Pancreas (tissue), 10 donors: Measurements from ENCODE around the gene MRPL57. TPM values are rescaled to one million over a fixed set of nuclear protein-coding genes. Genes with fewer than 3 reads are reported as not detected.
"Not testable (repeated sequence)": the region's sequence is repeated elsewhere in the genome, so short reads cannot be mapped to it uniquely, and the experiment has no call there.

Experiments used
- ATAC-seq, 4 donors: fragments of 200-7000 bp; cut with Tn5 transposase; one replicate each; pipeline versions ENCODE4 v1.8.0 to v1.9.1; 2020; ENCODE audit warnings: mild to moderate bottlenecking in 4 of 4, moderate library complexity in 4 of 4
- DNase-seq, 6 donors: peaks; one replicate each; pipeline ENCODE4 v3.0.0-alpha.2; 2020
- FAIRE-seq: peaks from 2 replicates; lab custom pipeline; 2012; peaks lifted over from hg19 to GRCh38; lab: Jason Lieb, UNC
- H3K27ac ChIP-seq, 4 donors: fragments of 200-600 bp; sonication (generic); 1 replicate in 3 of 4; 2 replicates in 1 of 4; pipeline versions ENCODE4 v1.5.0 to v1.8.0; 2020
- H3K27me3 ChIP-seq, 4 donors: fragments of 200-600 bp; one replicate each; pipeline ENCODE4 v1.8.0; 2021
- H3K36me3 ChIP-seq, 3 donors: fragments of 200-600 bp; sonication (generic) in 1 of 3; one replicate each; pipeline versions ENCODE4 v1.5.0 to v1.8.0; 2020 to 2021
- H3K4me1 ChIP-seq, 3 donors: fragments of 200-600 bp; one replicate each; pipeline ENCODE4 v1.8.0; 2021
- H3K4me3 ChIP-seq, 4 donors: fragments of 200-600 bp; sonication (generic) in 2 of 4; one replicate each; pipeline versions ENCODE4 v1.5.0 to v1.8.0; 2020 to 2021
- H3K9me3 ChIP-seq, 4 donors: fragments of 200-600 bp; one replicate each; pipeline ENCODE4 v1.8.0; 2021
- WGBS, 2 donors: extraction: QIAGEN DNeasy Blood & Tissue Kit; methylation state at CpG; one replicate each; pipeline ENCODE4 v1.1.7; 2013; 5-methylcytosine and 5-hydroxymethylcytosine counted together
- intact Hi-C, 3 donors: fragments of 100-400 bp; cut with DNase I; formaldehyde crosslinking; loops; one replicate each; pipeline versions ENCODE4 v1.11.1 to v1.14.2; 2022
- polyA plus RNA-seq, 2 donors: library from polyadenylated mRNA; stranded (reverse); fragments of 200-250 nt; gene quantifications; one replicate each; pipeline ENCODE4 v1.2.3, GENCODE V29; 2013
- total RNA-seq, 6 donors: library from RNA; stranded (reverse); fragmentation: NEBNext Ultra II Directional in 4 of 6; extraction: Animal tissue kit (Norgen Biotek cat#: 25700) in 4 of 6; gene quantifications; one replicate each; pipeline versions ENCODE4 v1.2.1 to v1.2.4, GENCODE V29; 2021 to 2023
- TF ChIP-seq, protein P1 (sequence below), 4 donors: fragments of 200-600 bp; sonication (generic) in 3 of 4; IDR thresholded peaks; one replicate each; pipeline versions ENCODE4 v1.5.0 to v1.8.0; 2021; ENCODE audit warnings: antibody characterized with exemption in 4 of 4
- donor health status: healthy with polysubstance abuse.
- donor health status: DM: no; HTN: no; CAD: no; lungs with moderate emphysema.
- donor health status: DM: no; HTN: no; CAD: no.
- donor health status: control.
- donor health status: control.
- donor health status: Bipolar disorder and iron deficiency.
- donor health status: DM: yes; HTN: yes; CAD: no.
- donor health status: DM: no; HTN: no; CAD: no.
- donor health status: DM: no; HTN: no; CAD: no.
- donor health status: DM: yes; HTN: yes; CAD: no.

The MRPL57 gene
- total and polyA plus RNA-seq, 8 donors = 5.6 to 20.1 (median 8.2) TPM

DNA sequence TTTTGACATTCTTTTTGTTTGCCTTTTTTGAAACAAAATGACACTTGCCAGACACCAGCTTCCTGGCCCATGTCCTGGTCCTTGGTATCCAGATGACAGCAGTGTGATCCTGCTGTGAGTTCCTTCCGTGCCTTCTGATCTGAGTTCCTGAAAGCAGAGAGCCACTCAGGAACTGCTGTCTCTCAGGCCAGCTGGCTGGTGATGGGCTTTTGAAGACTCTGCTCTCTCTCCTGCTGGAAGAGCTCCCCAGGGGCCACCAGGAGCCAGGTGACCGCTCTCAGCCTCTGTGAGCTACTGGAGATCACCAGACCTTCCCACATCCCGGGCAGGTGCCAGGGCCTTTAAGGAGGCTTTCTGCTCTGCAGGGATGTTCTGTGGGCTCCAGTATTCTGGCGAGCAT lies 21.9 kb downstream of the MRPL57 start:
- intact Hi-C loops, H3K4me3 ChIP-seq, H3K9me3 ChIP-seq, DNase-seq, H3K27me3 ChIP-seq, H3K4me1 ChIP-seq, H3K27ac ChIP-seq, H3K36me3 ChIP-seq, ATAC-seq, FAIRE-seq: not testable (repeated sequence)
- WGBS, 2 donors = 54 to 58% methylated on average over 4 of the region's 4 CpGs

DNA sequence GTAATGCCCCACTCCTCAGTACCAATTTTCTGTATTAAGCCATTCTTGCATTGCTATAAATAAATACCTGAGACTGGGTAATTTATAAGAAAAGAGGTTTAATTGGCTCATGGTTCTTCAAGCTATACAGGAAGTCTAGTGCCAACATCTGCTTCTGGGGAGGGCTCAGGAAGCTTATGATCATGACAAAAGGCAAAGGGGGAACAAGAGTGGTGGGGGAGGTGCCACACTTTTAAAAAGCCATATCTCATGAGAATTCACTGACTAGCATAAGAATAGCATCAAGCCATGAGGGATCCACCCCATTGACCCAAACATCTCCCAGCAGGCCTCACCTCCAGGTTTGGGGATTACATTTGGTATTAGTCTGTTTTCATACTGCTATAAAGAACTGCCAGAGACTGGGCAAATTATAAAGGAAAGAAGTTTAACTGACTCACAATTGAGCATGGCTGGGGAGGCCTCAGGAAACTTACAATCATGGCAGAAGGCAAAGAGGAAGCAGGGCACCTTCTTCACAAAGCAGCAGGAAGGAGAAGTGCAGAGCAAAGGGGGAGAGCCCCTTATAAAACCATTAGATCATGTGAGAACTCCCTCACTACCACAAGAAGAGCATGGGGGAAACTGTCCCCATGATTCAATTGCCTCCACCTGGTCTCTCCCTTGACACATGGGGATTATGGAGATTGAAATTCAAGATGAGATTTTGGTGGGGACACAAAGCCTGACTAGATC lies 25.2 kb downstream of the MRPL57 start:
- ATAC-seq, H3K36me3 ChIP-seq, H3K4me1 ChIP-seq, FAIRE-seq, intact Hi-C loops, H3K9me3 ChIP-seq, H3K4me3 ChIP-seq, H3K27me3 ChIP-seq, H3K27ac ChIP-seq, DNase-seq: not testable (repeated sequence)

DNA sequence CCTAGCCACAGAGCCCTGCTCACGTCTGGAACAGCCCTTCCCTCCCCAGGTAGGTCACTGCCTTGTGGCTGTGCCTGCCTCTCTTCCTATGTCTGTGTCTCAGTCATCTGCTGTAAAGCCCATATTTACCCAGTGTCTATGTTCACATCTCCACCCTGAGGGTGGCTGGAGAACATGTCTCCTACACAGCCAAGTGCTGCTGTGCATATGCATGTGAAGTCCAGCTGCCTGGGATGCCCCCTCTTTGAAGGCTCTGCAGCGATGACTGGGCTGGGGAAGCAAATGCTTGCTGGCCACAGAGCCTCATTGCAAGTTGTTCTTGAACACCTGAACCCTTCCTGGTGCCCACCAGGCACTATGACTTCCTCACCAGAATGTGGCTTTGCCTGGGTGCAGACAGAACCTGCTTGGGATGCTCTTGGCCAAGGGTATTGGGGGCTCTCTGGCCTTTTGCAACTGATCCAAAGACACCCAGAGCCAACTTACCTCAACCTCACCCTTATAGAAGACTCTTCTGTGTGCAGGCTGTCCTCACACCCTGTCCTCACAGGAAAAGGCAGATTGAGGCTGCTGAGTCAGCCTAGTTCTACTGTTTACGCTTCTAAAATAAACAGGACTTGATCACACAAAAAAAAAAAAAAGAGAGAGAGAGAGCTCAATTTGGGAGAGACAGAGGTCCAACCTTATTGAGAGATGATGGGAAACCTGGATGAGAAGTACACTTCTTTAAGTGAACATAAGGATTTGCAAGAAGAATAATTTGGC lies 26.5 kb downstream of the MRPL57 start:
- no peak for FAIRE-seq
- H3K4me1 ChIP-seq = no peaks in the 10 kb centered on the region
- H3K4me3 ChIP-seq = no peak overlapping the region
- 36 to 41% methylated on average over 3 of the region's 3 CpGs for WGBS, 2 donors
- TF ChIP-seq, protein P1, sequence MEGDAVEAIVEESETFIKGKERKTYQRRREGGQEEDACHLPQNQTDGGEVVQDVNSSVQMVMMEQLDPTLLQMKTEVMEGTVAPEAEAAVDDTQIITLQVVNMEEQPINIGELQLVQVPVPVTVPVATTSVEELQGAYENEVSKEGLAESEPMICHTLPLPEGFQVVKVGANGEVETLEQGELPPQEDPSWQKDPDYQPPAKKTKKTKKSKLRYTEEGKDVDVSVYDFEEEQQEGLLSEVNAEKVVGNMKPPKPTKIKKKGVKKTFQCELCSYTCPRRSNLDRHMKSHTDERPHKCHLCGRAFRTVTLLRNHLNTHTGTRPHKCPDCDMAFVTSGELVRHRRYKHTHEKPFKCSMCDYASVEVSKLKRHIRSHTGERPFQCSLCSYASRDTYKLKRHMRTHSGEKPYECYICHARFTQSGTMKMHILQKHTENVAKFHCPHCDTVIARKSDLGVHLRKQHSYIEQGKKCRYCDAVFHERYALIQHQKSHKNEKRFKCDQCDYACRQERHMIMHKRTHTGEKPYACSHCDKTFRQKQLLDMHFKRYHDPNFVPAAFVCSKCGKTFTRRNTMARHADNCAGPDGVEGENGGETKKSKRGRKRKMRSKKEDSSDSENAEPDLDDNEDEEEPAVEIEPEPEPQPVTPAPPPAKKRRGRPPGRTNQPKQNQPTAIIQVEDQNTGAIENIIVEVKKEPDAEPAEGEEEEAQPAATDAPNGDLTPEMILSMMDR (IDR thresholded peaks at IDR 0.05) = no peak
- no peaks in the 10 kb centered on the region for H3K9me3 ChIP-seq
- H3K27ac ChIP-seq = no peak overlapping the region
- no peaks in the 10 kb centered on the region for H3K27me3 ChIP-seq
- intact Hi-C loops = no loop called here
- ATAC-seq = no peak
- no peak for DNase-seq
- no peaks in the 10 kb centered on the region for H3K36me3 ChIP-seq

DNA sequence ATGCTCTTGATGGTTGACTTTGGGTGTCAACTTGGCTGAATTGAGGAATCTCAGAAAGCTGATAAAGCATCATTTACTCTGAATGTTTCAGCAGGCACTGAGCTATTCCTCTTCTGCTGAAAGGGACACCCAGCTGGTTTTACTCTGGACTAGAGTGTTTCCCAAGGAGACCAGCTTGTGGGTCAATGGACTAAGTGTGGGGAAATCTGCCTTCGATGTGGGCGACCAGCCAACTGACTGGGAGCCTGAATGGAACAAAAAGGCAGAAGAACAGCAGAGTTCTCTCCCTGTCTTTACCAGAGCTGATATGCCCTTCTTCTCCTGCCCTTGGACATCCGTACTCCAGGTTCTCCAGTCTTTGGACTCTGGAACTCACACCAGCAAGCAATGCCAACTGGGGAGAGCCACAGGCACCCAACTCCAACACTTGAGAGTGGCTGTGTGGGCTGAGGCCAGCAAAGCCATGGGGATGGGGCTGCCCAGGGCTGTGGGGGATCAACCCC lies 32.2 kb downstream of the MRPL57 start:
- no peaks in the 10 kb centered on the region for H3K27me3 ChIP-seq
- TF ChIP-seq, protein P1 (IDR thresholded peaks at IDR 0.05) = no peak
- intact Hi-C loops = no loop called here
- no peaks in the 10 kb centered on the region for H3K4me1 ChIP-seq
- DNase-seq (no peak), ATAC-seq (no peak), FAIRE-seq (no peak)
- no peaks in the 10 kb centered on the region for H3K9me3 ChIP-seq
- no peaks in the 10 kb centered on the region for H3K36me3 ChIP-seq
- 61 to 73% methylated on average over 3 of the region's 3 CpGs for WGBS, 2 donors
- H3K27ac ChIP-seq = no peak overlapping the region
- no peak overlapping the region for H3K4me3 ChIP-seq

DNA sequence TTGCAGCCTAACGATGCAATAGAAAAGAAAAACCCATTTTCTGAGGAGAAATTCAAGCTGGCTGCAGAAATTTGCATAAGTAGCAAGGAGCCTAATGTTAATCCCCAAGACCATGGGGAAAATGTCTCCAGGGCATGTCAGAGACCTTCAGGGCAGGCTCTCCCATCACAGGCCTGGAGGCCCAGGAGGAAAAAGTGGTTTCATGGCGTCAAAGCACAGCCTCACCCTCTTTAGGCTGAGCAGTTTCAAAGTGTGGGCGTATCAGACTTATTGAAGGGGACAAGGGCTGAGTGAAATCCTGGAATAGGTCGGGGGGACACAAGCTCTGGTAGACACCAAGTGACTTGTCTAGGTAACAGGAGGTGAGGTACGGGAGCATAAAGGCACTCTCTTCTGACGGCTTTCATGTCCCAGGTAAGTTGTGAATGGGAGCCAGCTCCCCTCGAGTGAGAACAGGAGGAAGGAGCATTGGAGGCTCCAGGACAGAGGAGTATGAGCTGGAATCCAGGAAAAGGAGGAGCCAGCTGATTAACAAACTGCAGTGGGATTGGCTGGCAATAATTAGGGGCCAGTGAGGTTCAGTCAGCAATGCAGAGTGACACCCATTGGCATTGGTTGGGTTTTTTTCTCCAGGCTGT lies 35.8 kb downstream of the MRPL57 start:
- Histone ChIP-seq H3K27me3 (no peaks in the 10 kb centered on the region), H3K4me3 (no peak overlapping the region), H3K36me3 (no peaks in the 10 kb centered on the region), H3K4me1 (no peaks in the 10 kb centered on the region), H3K9me3 (no peaks in the 10 kb centered on the region), H3K27ac (no peak overlapping the region)
- ATAC-seq = no peak
- WGBS, 2 donors = 60 to 72% methylated on average over 7 of the region's 7 CpGs
- intact Hi-C loops = no loop called here
- TF ChIP-seq, protein P1 (IDR thresholded peaks at IDR 0.05) = no peak
- FAIRE-seq = no peak
- no peak for DNase-seq

DNA sequence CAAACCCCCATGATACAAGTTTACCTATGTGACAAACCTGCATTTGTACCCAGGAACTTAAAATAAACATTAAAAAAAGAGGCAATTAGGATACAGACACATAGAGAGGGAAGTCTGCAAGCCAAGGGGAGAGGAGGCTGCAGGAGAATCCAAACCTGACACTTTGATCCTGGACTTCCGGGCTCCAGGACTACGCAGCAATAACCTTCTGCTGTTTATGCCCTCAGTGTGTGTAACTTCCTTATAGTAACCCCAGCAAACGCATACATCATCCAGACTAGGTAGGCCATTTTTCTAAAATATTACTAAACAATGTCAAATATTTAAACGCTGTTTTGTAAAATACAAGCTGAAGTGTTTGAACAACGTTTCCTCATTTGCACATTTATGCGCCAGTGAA lies 39.0 kb downstream of the MRPL57 start:
- H3K27me3 ChIP-seq, DNase-seq, H3K9me3 ChIP-seq, H3K4me1 ChIP-seq, H3K27ac ChIP-seq, ATAC-seq, H3K36me3 ChIP-seq, intact Hi-C loops, H3K4me3 ChIP-seq, FAIRE-seq: not testable (repeated sequence)
- WGBS, 2 donors = 73 to 79% methylated on average over 6 of the region's 6 CpGs
